CD4-positive, alpha-beta T cell treated with Interleukin-4 for 1 hour (primary cell): ENCODE data around the gene RAC3.
"Not testable (repeated sequence)": the region's sequence is repeated elsewhere in the genome, so short reads cannot be mapped to it uniquely, and the experiment has no call there.

Experiments used
- DNase-seq, 2 donors: peaks; one replicate each; pipeline ENCODE4 v3.0.0-alpha.2; 2020 to 2022

The RAC3 gene

GRCh38 chr17:82025401-82026107 is 5.9 kb upstream of the RAC3 start:
- no peak for DNase-seq

GRCh38 chr17:82028246-82028645 is 3.2 kb upstream of the RAC3 start:
- no peak for DNase-seq

GRCh38 chr17:82028966-82029365 is 2.5 kb upstream of the RAC3 start:
- no peak for DNase-seq

- DNase-seq: no peak
Measured at GRCh38 chr17:82029391-82029790, 2.1 kb upstream of the RAC3 start.

- no peak for DNase-seq
Measured at GRCh38 chr17:82029990-82030469, 1.4 kb upstream of the RAC3 start.

GRCh38 chr17:82030470-82031302 is 792 bp upstream of the RAC3 start:
- peak; percentile 81 to 84 for DNase-seq

GRCh38 chr17:82031885-82032627 is 578 bp downstream of the RAC3 start:
- DNase-seq: peak in 1 of 2 donors; percentile 40

- no peak for DNase-seq
Measured at GRCh38 chr17:82033359-82034085, 2.0 kb downstream of the RAC3 start.

GRCh38 chr17:82034371-82035011 is 3.0 kb downstream of the RAC3 start:
- no peak for DNase-seq

- DNase-seq: no peak
Measured at GRCh38 chr17:82035488-82035887, 4.0 kb downstream of the RAC3 start.

- DNase-seq: no peak
Measured at GRCh38 chr17:82035956-82036633, 4.6 kb downstream of the RAC3 start.

- DNase-seq: no peak
Measured at GRCh38 chr17:82036634-82037091, 5.2 kb downstream of the RAC3 start.

GRCh38 chr17:82037092-82037888 is 5.8 kb downstream of the RAC3 start, which contains the start of gene DCXR:
Gene DCXR (minus strand): TSS chr17:82037697. CDS start chr17:82037682, 15 bp downstream.
- DNase-seq: peak; percentile 96

GRCh38 chr17:82037889-82038195 is 6.4 kb downstream of the RAC3 start:
- DNase-seq: no peak

GRCh38 chr17:82038796-82039409 is 7.4 kb downstream of the RAC3 start:
- DNase-seq: not testable (repeated sequence)

- DNase-seq: no peak
Measured at GRCh38 chr17:82039695-82040299, 8.3 kb downstream of the RAC3 start.

GRCh38 chr17:82041144-82041814 is 9.8 kb downstream of the RAC3 start:
- DNase-seq: no peak

- no peak for DNase-seq
Measured at GRCh38 chr17:82042649-82043048, 11.2 kb downstream of the RAC3 start.

GRCh38 chr17:82043507-82043906 is 12.0 kb downstream of the RAC3 start:
- DNase-seq: no peak
